NCI-H2196 (cell line): ENCODE results near the gene EPHA2.

Experiments used
- DNase-seq: peaks from one replicate; lab custom pipeline; 2025; ENCODE audit not compliant: unreplicated experiment; lab: John Stamatoyannopoulos, UW

The EPHA2 gene

GRCh38 chr1:16076031-16076864, 79.6 kb downstream of the EPHA2 start:
- DNase-seq: no peak

GRCh38 chr1:16075337-16076030, 80.4 kb downstream of the EPHA2 start:
- no peak for DNase-seq
